VCaP (cell line): Measurements from ENCODE around the gene SIRPB2.

Experiments used
- H3K27ac ChIP-seq: fragments of 450-650 bp; 2 replicates; pipeline ENCODE4 v1.5.1; 2017
- CTCF ChIP-seq: fragments of 450-650 bp; conservative IDR thresholded peaks from 2 replicates; pipeline ENCODE4 v1.5.1; 2017; ENCODE audit warnings: mild to moderate bottlenecking, moderate library complexity

Gene SIRPB2

GRCh38 chr20:1449370-1449769 lies 41.9 kb downstream of the SIRPB2 start:
- no peak overlapping the region for H3K27ac ChIP-seq
- TF ChIP-seq CTCF = no peak

- H3K27ac ChIP-seq = no peak overlapping the region
- TF ChIP-seq CTCF = no peak
Observed at GRCh38 chr20:1448081-1448620, 43.1 kb downstream of the SIRPB2 start.

GRCh38 chr20:1446536-1446935 lies 44.7 kb downstream of the SIRPB2 start:
- no peak overlapping the region for H3K27ac ChIP-seq
- no peak for TF ChIP-seq CTCF

- TF ChIP-seq CTCF = no peak
- no peak overlapping the region for H3K27ac ChIP-seq
Observed at GRCh38 chr20:1443085-1443484, 48.1 kb downstream of the SIRPB2 start.

- H3K27ac ChIP-seq = no peak overlapping the region
- no peak for TF ChIP-seq CTCF
Observed at GRCh38 chr20:1442304-1442703, 48.9 kb downstream of the SIRPB2 start.

- H3K27ac ChIP-seq = no peak overlapping the region
- no peak for TF ChIP-seq CTCF
Observed at GRCh38 chr20:1441133-1441532, 50.1 kb downstream of the SIRPB2 start.

GRCh38 chr20:1440024-1440423 lies 51.2 kb downstream of the SIRPB2 start:
- peak; percentile 16; the same call in 1 of the 2 replicates for TF ChIP-seq CTCF
- H3K27ac ChIP-seq = no peak overlapping the region
